Neural crest cell (in vitro differentiated cells): ENCODE measurements around the gene ECSCR. TPM values are rescaled to one million over a fixed set of nuclear protein-coding genes. Genes with fewer than 3 reads are reported as not detected.
"Not testable (repeated sequence)": the region's sequence is repeated elsewhere in the genome, so short reads cannot be mapped to it uniquely, and the experiment has no call there.

Experiments
- DNase-seq: peaks from one replicate; pipeline ENCODE4 v3.0.0; 2021; ENCODE audit warnings: low read depth, mixed read lengths, low spot score
- H3K27ac Mint-ChIP-seq: one replicate; pipeline ENCODE4 v1.8.0; 2021; ENCODE audit warnings: mild to moderate bottlenecking, mixed read lengths; ENCODE audit not compliant: unreplicated experiment
- H3K27me3 Mint-ChIP-seq: 2 replicates; pipeline ENCODE4 v1.8.0; 2021; ENCODE audit warnings: low read depth, mild to moderate bottlenecking, mixed read lengths
- H3K36me3 Mint-ChIP-seq: 2 replicates; pipeline ENCODE4 v1.8.0; 2021; ENCODE audit warnings: low read depth, mild to moderate bottlenecking, mixed read lengths
- H3K4me1 Mint-ChIP-seq: 2 replicates; pipeline ENCODE4 v1.8.0; 2021; ENCODE audit warnings: mixed read lengths
- H3K4me3 Mint-ChIP-seq: one replicate; pipeline ENCODE4 v1.8.0; 2021; ENCODE audit warnings: mild to moderate bottlenecking, mixed read lengths
- H3K9me3 Mint-ChIP-seq: 2 replicates; pipeline ENCODE4 v1.8.0; 2021; ENCODE audit warnings: mixed read lengths
- total RNA-seq: library from RNA; stranded (reverse); gene quantifications from 2 replicates; pipeline ENCODE4 v1.2.1, GENCODE V29; 2021
- TF ChIP-seq, protein P1 (sequence below): fragments of 200-600 bp; sonication (generic); conservative IDR thresholded peaks from 2 replicates; pipeline ENCODE4 v1.5.0; 2021; ENCODE audit warnings: antibody characterized with exemption, mild to moderate bottlenecking

ECSCR gene
- total RNA-seq, 1 donor from 2014 or later, result not detected

- Mint-ChIP-seq H3K27ac (no peak overlapping the region), H3K36me3 (no peaks in the 10 kb centered on the region), H3K9me3 (no peaks in the 10 kb centered on the region), H3K4me1 (no peaks in the 10 kb centered on the region), H3K27me3 (no peaks in the 10 kb centered on the region), H3K4me3 (no peak overlapping the region)
- DNase-seq, result no peak
- TF ChIP-seq, protein P1, sequence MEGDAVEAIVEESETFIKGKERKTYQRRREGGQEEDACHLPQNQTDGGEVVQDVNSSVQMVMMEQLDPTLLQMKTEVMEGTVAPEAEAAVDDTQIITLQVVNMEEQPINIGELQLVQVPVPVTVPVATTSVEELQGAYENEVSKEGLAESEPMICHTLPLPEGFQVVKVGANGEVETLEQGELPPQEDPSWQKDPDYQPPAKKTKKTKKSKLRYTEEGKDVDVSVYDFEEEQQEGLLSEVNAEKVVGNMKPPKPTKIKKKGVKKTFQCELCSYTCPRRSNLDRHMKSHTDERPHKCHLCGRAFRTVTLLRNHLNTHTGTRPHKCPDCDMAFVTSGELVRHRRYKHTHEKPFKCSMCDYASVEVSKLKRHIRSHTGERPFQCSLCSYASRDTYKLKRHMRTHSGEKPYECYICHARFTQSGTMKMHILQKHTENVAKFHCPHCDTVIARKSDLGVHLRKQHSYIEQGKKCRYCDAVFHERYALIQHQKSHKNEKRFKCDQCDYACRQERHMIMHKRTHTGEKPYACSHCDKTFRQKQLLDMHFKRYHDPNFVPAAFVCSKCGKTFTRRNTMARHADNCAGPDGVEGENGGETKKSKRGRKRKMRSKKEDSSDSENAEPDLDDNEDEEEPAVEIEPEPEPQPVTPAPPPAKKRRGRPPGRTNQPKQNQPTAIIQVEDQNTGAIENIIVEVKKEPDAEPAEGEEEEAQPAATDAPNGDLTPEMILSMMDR, result no peak
Measured at GRCh38 chr5:139494832-139495231, 32.3 kb upstream of the ECSCR start.

DNA sequence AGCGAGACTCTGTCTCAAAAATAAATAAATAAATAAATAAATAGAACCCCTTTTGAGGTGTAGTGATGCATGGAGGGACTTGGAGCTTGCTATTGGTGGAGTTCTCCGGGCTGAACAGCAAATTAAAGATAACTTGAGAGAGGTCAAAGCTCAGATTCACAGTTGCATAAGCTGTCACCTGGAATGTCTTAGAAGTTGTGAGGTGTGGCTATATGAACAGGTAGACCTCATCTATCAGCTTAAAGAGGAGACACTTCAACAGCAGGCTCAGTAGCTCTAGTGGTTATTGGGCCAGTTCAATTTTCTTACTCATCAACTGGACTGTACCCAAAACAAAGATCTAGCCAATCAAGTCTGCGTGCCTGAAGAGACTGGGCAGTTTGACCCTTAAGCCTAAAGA is 31.7 kb upstream of the ECSCR start:
- Mint-ChIP-seq H3K9me3 (no peaks in the 10 kb centered on the region), H3K4me3 (no peak overlapping the region)
- TF ChIP-seq, protein P1, result no peak

DNA sequence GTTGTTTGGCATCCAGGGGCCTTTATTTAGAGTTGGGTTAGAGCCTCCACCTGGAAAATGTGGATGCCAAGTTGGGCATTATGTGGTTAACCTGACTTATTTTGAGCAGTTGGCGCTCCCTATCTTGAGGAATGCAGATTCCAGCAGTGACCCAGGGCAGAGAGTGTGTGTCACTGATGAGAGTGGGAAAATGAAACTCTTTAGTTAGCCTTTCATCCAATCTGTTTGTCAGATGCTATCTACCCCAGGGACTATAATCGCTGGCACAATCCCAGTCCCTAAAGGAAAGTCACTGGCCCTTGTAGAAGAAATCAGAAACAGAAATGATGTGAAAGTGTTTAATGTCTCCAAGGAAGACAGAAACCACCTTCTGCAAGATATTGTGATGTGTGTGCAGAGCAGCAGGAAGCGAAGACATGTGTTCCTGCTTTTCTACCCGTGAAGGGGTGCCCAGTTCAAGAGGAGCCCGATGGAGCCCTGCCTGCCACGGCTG is 30.2 kb upstream of the ECSCR start:
- Mint-ChIP-seq H3K27ac (no peak overlapping the region), H3K9me3 (no peaks in the 10 kb centered on the region), H3K4me1 (no peaks in the 10 kb centered on the region), H3K4me3 (no peak overlapping the region), H3K27me3 (no peaks in the 10 kb centered on the region), H3K36me3 (no peaks in the 10 kb centered on the region)
- TF ChIP-seq, protein P1, result no peak
- DNase-seq, result no peak

More for the DNA sequence above, 31.7 kb upstream of the ECSCR start:
- Mint-ChIP-seq H3K4me1 (no peaks in the 10 kb centered on the region), H3K27me3 (no peaks in the 10 kb centered on the region), H3K27ac (no peak overlapping the region), H3K36me3 (no peaks in the 10 kb centered on the region)
- DNase-seq, result no peak

- Mint-ChIP-seq H3K36me3 (no peaks in the 10 kb centered on the region), H3K4me3 (no peak overlapping the region), H3K4me1 (peaks cover 4% of the 10 kb centered on the region), H3K9me3 (no peaks in the 10 kb centered on the region), H3K27ac (no peak overlapping the region), H3K27me3 (no peaks in the 10 kb centered on the region)
- no peak for DNase-seq
- TF ChIP-seq, protein P1, result no peak
Measured at GRCh38 chr5:139488260-139488659, 25.7 kb upstream of the ECSCR start.

GRCh38 chr5:139486201-139486600 is 23.7 kb upstream of the ECSCR start:
- no peaks in the 10 kb centered on the region for H3K36me3 Mint-ChIP-seq
- DNase-seq, result no peak
- no peak overlapping the region for H3K4me3 Mint-ChIP-seq
- no peaks in the 10 kb centered on the region for H3K27me3 Mint-ChIP-seq
- TF ChIP-seq, protein P1, result no peak
- no peaks in the 10 kb centered on the region for H3K9me3 Mint-ChIP-seq
- H3K27ac Mint-ChIP-seq, result no peak overlapping the region
- peaks cover 9% of the 10 kb centered on the region for H3K4me1 Mint-ChIP-seq

GRCh38 chr5:139482890-139483208 is 20.3 kb upstream of the ECSCR start:
- not testable (repeated sequence) for H3K27me3 Mint-ChIP-seq, H3K9me3 Mint-ChIP-seq, H3K27ac Mint-ChIP-seq, DNase-seq, H3K36me3 Mint-ChIP-seq, H3K4me3 Mint-ChIP-seq, H3K4me1 Mint-ChIP-seq
